Hypothalamus (tissue), 51 donors: Measurements from ENCODE around the gene ANKRD13A.
"Not testable (repeated sequence)": the region's sequence is repeated elsewhere in the genome, so short reads cannot be mapped to it uniquely, and the experiment has no call there.

Source experiments
- DNase-seq, 51 donors: peaks; one replicate each; lab custom pipeline; 2025; lab: John Stamatoyannopoulos, UW

ANKRD13A gene

DNA sequence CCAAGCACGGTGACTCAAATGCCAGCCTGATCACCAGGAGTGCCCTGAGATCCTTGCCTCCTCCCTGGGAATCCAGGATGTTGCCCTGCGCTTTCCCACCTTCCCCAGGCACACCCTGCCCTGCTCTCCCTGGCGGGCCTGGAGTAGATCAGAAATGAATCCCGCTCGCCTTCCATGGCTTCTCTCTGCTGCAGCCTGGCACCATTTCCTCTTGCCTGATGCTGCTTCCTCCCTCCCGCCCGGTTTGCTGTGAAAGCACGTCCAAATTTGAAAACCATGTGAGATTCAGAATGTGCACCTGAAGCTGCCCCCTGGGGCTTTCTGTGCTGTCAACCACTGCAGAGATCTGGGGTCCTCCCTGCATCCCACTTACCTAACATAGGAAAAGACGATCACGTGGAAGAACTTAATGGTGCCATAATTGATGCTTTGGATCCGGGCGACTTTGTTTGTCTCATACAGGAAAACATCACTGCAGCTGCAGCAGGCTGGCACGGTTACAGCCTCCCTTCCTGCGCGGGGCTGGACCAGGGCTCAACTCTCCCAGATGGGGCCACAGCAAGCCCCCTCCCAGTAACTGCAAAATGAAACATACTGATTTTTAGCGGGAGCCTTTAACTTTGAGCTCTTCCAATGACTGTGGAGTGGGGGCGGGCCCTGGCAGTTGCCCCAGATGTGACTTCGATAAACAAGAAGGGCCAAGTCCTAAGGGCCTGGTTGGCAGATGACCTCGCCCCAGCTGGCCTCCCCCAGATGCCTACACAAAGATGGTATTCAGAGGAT lies 74.0 kb downstream of the ANKRD13A start:
- peak; percentile 34 to 97 (median 82) for DNase-seq

DNA sequence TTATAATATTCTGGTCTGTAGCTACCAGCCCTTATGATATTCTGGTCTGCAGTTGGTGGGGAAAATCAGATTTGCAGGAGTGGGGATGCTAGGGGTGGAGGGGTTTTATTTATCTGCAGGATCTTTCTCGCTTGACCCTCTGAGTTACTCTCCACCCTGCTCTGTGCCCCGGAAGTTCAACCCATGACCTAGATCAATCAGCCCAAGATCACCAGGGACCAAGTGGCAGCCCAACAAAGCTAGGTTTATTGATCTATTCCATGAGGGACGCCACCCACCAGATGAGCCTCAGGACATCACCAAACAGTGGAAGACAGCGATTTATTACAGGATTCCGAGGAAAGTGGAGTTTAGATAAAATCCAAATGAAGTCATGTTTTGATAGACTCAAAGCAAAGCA lies 74.9 kb downstream of the ANKRD13A start:
- DNase-seq, result peak in 10 of 51 donors; percentile 1 to 58 (median 10)

DNA sequence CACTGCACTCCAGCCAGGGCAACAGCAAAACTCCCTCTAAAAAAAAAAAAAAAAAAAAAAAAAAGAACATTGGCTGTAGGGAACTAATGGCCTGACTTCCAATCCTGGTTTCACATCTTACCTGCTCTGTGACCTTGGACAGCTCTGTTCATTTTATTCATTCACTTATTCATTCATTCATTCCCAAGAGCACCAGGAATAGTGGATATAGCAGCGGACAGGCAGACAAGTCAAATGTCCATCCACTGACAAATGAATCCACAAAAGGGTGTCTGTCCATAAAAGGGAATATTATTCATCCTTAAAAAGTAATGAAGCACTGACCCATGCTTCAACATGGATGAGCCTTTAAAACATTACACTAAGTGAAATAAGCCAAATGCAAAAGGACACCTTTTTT lies 76.7 kb downstream of the ANKRD13A start:
- no peak for DNase-seq

DNA sequence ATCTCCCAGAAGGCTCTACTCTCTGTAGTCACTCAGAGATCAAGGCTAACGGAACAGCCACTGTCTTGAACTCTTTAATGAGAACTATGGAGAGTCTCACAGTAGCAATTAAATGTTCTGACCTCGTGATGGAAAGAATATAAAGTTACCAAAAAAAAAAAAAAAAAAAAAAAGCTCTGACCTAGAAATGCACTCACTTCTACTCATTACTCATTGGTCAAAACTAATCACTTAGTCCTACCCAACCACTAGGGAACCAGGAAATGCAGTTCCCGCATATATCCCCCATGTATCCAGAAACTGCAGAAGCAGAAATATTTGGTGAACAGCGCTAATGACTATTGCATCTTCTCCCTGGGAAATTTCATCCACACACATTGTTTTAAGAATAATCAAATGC lies 78.6 kb downstream of the ANKRD13A start:
- DNase-seq, result no peak

DNA sequence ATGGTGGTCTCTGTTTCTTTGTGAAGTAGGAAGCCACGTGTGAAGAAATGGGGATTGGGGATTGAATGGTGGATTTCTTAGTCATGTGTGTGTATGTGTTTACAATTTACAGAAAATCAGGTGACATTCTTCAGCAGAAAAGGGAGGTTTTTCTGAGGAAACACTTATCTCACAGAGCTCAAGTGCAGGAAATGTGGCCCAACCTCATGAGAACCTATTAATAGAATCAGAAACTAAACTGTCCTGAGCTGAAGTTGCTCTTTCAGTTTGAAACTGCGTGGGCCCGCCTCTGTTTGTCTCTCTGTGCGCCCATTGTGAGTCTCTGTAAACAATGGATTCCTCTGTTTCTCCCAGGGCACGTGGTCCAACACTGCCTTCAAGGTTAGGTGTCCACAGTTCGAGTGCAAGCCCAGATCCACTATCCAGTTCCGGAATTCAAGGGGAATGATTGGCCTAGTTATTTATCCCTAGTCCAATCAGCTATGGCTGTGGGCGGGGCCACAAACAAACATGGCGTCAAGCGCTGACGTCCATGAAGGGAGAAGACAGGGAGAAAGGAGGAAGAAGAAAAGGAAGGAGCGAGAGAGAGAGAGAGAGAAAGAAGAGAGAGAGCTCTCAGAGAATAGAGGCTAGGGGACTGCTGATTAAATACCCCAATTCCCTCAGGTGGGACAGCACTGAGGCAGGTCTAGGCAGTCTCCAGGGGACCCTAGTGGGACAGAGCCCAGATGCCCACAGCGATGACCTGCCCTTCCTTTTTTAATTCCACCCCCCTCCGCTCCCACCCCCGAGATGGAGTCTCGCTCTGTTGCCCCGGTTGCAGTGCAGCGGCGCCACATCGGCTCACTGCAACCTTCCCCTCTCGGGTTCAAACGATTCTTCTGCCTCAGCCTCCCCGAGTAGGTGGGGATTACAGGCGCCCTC lies 80.5 kb downstream of the ANKRD13A start:
- DNase-seq, result peak in 49 of 51 donors; percentile 4 to 93 (median 73)

DNA sequence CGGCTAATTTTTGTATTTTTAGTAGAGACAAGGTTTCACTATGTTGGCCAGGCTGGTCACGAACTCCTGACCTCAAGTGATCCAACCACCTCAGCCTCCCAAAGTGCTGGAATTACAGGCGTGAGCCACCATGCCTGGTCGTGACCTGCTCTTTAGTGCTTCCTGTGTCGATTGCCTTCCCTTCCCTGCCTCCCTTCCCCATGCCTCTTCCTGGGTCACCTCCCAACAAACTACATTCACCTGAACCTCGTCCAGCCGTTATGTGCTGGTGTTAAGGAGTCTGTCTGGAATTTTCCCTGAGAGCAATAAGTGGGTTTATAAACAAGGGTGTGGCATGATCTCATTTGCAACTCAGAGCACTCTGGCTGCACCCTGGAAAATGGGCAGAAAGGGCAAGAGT lies 81.2 kb downstream of the ANKRD13A start:
- DNase-seq, result no peak

DNA sequence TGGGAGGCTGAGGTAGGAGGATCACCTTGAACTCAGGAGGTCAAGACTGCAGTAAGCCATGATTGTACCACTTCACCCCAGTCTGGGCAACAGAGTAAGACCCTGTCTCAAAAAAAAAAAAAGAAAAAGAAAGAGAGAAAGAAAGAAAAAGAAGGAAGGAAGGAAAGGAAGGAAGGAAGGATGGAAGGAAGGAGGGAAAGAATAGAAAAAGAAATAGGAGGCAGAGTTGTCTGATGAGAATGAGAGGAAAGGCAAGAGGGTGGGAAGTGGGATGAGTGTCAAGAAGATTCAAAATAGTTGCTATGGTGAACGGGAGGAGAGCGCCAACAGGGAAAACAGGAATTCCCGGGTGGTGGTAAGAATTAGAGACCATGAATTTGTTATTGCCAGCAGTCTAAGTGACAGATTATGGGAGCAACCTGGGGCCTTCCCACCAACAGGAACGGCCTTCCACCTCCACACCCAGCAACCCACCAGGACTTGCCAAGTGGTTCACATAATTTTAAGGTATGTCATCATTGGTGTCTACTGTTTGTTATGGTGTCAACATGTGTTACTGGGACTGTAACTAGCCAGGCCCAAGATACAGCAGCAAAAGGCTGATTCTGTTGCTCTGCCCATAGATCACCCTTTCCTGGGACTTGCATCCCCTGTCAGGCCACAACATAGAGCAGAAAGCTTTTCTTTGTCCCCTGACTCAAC lies 85.2 kb downstream of the ANKRD13A start:
- no peak for DNase-seq

DNA sequence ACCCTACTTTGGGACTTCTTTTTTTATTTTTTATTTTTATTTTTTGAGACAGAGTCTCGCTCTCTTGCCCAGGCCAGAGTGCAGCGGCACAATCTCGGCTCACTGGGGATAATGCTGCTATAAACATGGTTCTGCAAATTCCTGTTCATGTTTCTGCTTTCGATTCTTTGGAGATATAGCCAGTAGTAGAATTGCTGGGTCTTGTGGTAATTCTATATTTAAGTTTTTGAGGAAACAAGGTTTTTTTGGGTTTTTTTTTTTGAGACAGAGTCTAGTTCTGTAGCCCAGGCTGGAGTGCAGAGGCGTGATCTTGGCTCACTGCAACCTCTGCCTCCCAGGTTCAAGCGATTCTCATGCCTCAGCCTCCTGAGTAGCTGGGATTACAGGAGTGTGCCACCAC lies 89.0 kb downstream of the ANKRD13A start:
- not testable (repeated sequence) for DNase-seq

DNA sequence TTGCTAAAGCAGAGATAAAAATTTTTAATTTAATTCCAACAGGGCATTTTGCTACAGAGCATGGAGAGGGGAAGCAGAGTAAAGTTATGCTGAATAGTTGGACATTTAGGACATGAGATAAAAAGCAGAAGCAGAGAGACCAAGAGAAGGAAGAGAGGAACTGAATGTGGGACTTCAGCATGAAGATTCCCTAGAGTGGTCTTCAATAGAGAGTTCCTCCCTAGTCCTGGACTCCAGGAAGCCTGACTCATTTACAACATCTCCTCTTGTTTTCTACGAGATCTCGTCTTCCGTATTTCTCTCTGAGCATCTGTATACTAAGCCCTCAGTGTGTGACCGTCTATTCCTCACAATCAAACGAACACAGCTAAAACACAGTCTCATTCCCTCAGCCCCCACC lies 89.7 kb downstream of the ANKRD13A start:
- DNase-seq, result no peak
